Measurements from ENCODE around the gene APAF1.
"Not testable (repeated sequence)": the region's sequence is repeated elsewhere in the genome, so short reads cannot be mapped to it uniquely, and the experiment has no call there.

APAF1 gene

GRCh38 chr12:98639491-98639890 lies 5.6 kb upstream of the APAF1 start:
- no peak overlapping the region for H3K4me3 ChIP-seq (ENCODE audit: low read depth, low read length)
- H3K36me3 ChIP-seq (ENCODE audit: control insufficient read depth, insufficient read depth, low read length) = no peaks in the 10 kb centered on the region
- no peaks in the 10 kb centered on the region for H3K27me3 ChIP-seq (ENCODE audit: control insufficient read depth, insufficient read depth, low read length)
- no peak overlapping the region for H3K9ac ChIP-seq (ENCODE audit: low read depth, low read length)
- no peaks in the 10 kb centered on the region for H3K9me3 ChIP-seq (ENCODE audit: control insufficient read depth, insufficient read depth, low read length)
- no peaks in the 10 kb centered on the region for H3K4me1 ChIP-seq (ENCODE audit: control insufficient read depth, insufficient read depth, low read length)
- H3K27ac ChIP-seq (ENCODE audit: low read depth, low read length) = no peak overlapping the region

- not testable (repeated sequence) for H3K4me3 ChIP-seq (ENCODE audit: low read depth, low read length); H3K9ac ChIP-seq (ENCODE audit: low read depth, low read length); H3K27me3 ChIP-seq (ENCODE audit: control insufficient read depth, insufficient read depth, low read length); H3K9me3 ChIP-seq (ENCODE audit: control insufficient read depth, insufficient read depth, low read length); H3K36me3 ChIP-seq (ENCODE audit: control insufficient read depth, insufficient read depth, low read length); H3K27ac ChIP-seq (ENCODE audit: low read depth, low read length); H3K4me1 ChIP-seq (ENCODE audit: control insufficient read depth, insufficient read depth, low read length)
Measured at GRCh38 chr12:98642801-98643200, 2.3 kb upstream of the APAF1 start.

- H3K27ac ChIP-seq (ENCODE audit: low read depth, low read length) = peak overlapping the region; percentile 97
- no peaks in the 10 kb centered on the region for H3K9me3 ChIP-seq (ENCODE audit: control insufficient read depth, insufficient read depth, low read length)
- peak overlapping the region; percentile 96 for H3K4me3 ChIP-seq (ENCODE audit: low read depth, low read length)
- H3K36me3 ChIP-seq (ENCODE audit: control insufficient read depth, insufficient read depth, low read length) = peaks cover 11% of the 10 kb centered on the region
- 0 out of 2 replicates have a peak, but pooled peaks cover 3% of the 10 kb centered on the region for H3K4me1 ChIP-seq (ENCODE audit: control insufficient read depth, insufficient read depth, low read length)
- peak overlapping the region; percentile 29 for H3K9ac ChIP-seq (ENCODE audit: low read depth, low read length)
- no peaks in the 10 kb centered on the region for H3K27me3 ChIP-seq (ENCODE audit: control insufficient read depth, insufficient read depth, low read length)
Measured at GRCh38 chr12:98644433-98644711, 718 bp upstream of the APAF1 start.

- H3K27me3 ChIP-seq (ENCODE audit: control insufficient read depth, insufficient read depth, low read length) = no peaks in the 10 kb centered on the region
- peaks cover 22% of the 10 kb centered on the region for H3K36me3 ChIP-seq (ENCODE audit: control insufficient read depth, insufficient read depth, low read length)
- peak overlapping the region; percentile 96 for H3K4me3 ChIP-seq (ENCODE audit: low read depth, low read length)
- 0 out of 2 replicates have a peak, but pooled peaks cover 3% of the 10 kb centered on the region for H3K4me1 ChIP-seq (ENCODE audit: control insufficient read depth, insufficient read depth, low read length)
- H3K27ac ChIP-seq (ENCODE audit: low read depth, low read length) = peak overlapping the region; percentile 97
- H3K9me3 ChIP-seq (ENCODE audit: control insufficient read depth, insufficient read depth, low read length) = no peaks in the 10 kb centered on the region
- H3K9ac ChIP-seq (ENCODE audit: low read depth, low read length) = peak overlapping the region; percentile 72
Measured at GRCh38 chr12:98645572-98646067, 530 bp downstream of the APAF1 start.

- Histone ChIP-seq H3K9ac (ENCODE audit: low read depth, low read length) (no peak overlapping the region), H3K27ac (ENCODE audit: low read depth, low read length) (no peak overlapping the region), H3K9me3 (ENCODE audit: control insufficient read depth, insufficient read depth, low read length) (no peaks in the 10 kb centered on the region), H3K4me1 (ENCODE audit: control insufficient read depth, insufficient read depth, low read length) (0 out of 2 replicates have a peak, but pooled peaks cover 3% of the 10 kb centered on the region), H3K27me3 (ENCODE audit: control insufficient read depth, insufficient read depth, low read length) (no peaks in the 10 kb centered on the region), H3K4me3 (ENCODE audit: low read depth, low read length) (peak overlapping the region; percentile 96), H3K36me3 (ENCODE audit: control insufficient read depth, insufficient read depth, low read length) (peaks cover 29% of the 10 kb centered on the region)
Measured at GRCh38 chr12:98646294-98647090, 1.4 kb downstream of the APAF1 start.

GRCh38 chr12:98651328-98651727 lies 6.2 kb downstream of the APAF1 start:
- H3K36me3 ChIP-seq (ENCODE audit: control insufficient read depth, insufficient read depth, low read length) = peaks cover 36% of the 10 kb centered on the region
- H3K4me3 ChIP-seq (ENCODE audit: low read depth, low read length) = no peak overlapping the region
- 0 out of 2 replicates have a peak, but pooled peaks cover 3% of the 10 kb centered on the region for H3K4me1 ChIP-seq (ENCODE audit: control insufficient read depth, insufficient read depth, low read length)

GRCh38 chr12:98653866-98654493 lies 8.9 kb downstream of the APAF1 start:
- no peaks in the 10 kb centered on the region for H3K9me3 ChIP-seq (ENCODE audit: control insufficient read depth, insufficient read depth, low read length)
- no peak overlapping the region for H3K9ac ChIP-seq (ENCODE audit: low read depth, low read length)
- H3K27ac ChIP-seq (ENCODE audit: low read depth, low read length) = no peak overlapping the region
- no peaks in the 10 kb centered on the region for H3K27me3 ChIP-seq (ENCODE audit: control insufficient read depth, insufficient read depth, low read length)
- no peak overlapping the region for H3K4me3 ChIP-seq (ENCODE audit: low read depth, low read length)
- H3K4me1 ChIP-seq (ENCODE audit: control insufficient read depth, insufficient read depth, low read length) = no peaks in the 10 kb centered on the region
- H3K36me3 ChIP-seq (ENCODE audit: control insufficient read depth, insufficient read depth, low read length) = peaks cover 45% of the 10 kb centered on the region

More at GRCh38 chr12:98651328-98651727, 6.2 kb downstream of the APAF1 start:
- no peaks in the 10 kb centered on the region for H3K9me3 ChIP-seq (ENCODE audit: control insufficient read depth, insufficient read depth, low read length)
- H3K27me3 ChIP-seq (ENCODE audit: control insufficient read depth, insufficient read depth, low read length) = no peaks in the 10 kb centered on the region
- H3K27ac ChIP-seq (ENCODE audit: low read depth, low read length) = no peak overlapping the region
- H3K9ac ChIP-seq (ENCODE audit: low read depth, low read length) = no peak overlapping the region

- Histone ChIP-seq H3K9ac (ENCODE audit: low read depth, low read length) (no peak overlapping the region), H3K36me3 (ENCODE audit: control insufficient read depth, insufficient read depth, low read length) (peaks cover 31% of the 10 kb centered on the region; the same call in 1 of the 2 replicates), H3K4me1 (ENCODE audit: control insufficient read depth, insufficient read depth, low read length) (no peaks in the 10 kb centered on the region), H3K4me3 (ENCODE audit: low read depth, low read length) (no peak overlapping the region), H3K27me3 (ENCODE audit: control insufficient read depth, insufficient read depth, low read length) (no peaks in the 10 kb centered on the region), H3K27ac (ENCODE audit: low read depth, low read length) (no peak overlapping the region), H3K9me3 (ENCODE audit: control insufficient read depth, insufficient read depth, low read length) (no peaks in the 10 kb centered on the region)
Measured at GRCh38 chr12:98656289-98657101, 11.4 kb downstream of the APAF1 start.

- peaks cover 44% of the 10 kb centered on the region for H3K36me3 ChIP-seq (ENCODE audit: control insufficient read depth, insufficient read depth, low read length)
- H3K4me1 ChIP-seq (ENCODE audit: control insufficient read depth, insufficient read depth, low read length) = no peaks in the 10 kb centered on the region
- no peaks in the 10 kb centered on the region for H3K27me3 ChIP-seq (ENCODE audit: control insufficient read depth, insufficient read depth, low read length)
- no peak overlapping the region for H3K4me3 ChIP-seq (ENCODE audit: low read depth, low read length)
- H3K9ac ChIP-seq (ENCODE audit: low read depth, low read length) = no peak overlapping the region
- no peaks in the 10 kb centered on the region for H3K9me3 ChIP-seq (ENCODE audit: control insufficient read depth, insufficient read depth, low read length)
- no peak overlapping the region for H3K27ac ChIP-seq (ENCODE audit: low read depth, low read length)
Measured at GRCh38 chr12:98660521-98660920, 15.4 kb downstream of the APAF1 start.

- Histone ChIP-seq H3K4me3 (ENCODE audit: low read depth, low read length) (no peak overlapping the region), H3K27me3 (ENCODE audit: control insufficient read depth, insufficient read depth, low read length) (no peaks in the 10 kb centered on the region), H3K36me3 (ENCODE audit: control insufficient read depth, insufficient read depth, low read length) (peaks cover 45% of the 10 kb centered on the region), H3K27ac (ENCODE audit: low read depth, low read length) (no peak overlapping the region), H3K9ac (ENCODE audit: low read depth, low read length) (no peak overlapping the region), H3K9me3 (ENCODE audit: control insufficient read depth, insufficient read depth, low read length) (no peaks in the 10 kb centered on the region), H3K4me1 (ENCODE audit: control insufficient read depth, insufficient read depth, low read length) (no peaks in the 10 kb centered on the region)
Measured at GRCh38 chr12:98669751-98670150, 24.7 kb downstream of the APAF1 start.

All from HUES48 (cell line).